Stimulated activated naive CD8-positive, alpha-beta T cell treated with anti-CD3 and anti-CD28 coated beads, Interleukin-15, Interleukin-2, amounts not matched to agents 100 ng/mL and 50 ng/mL, for 24 hours (primary cell): ENCODE measurements around the gene CAPN9.

Experiments used
- H3K27ac Mint-ChIP-seq: one replicate; pipeline ENCODE4 v1.8.0; 2021; ENCODE audit warnings: mild to moderate bottlenecking, mixed read lengths
- H3K27me3 Mint-ChIP-seq: one replicate; pipeline ENCODE4 v1.8.0; 2021; ENCODE audit warnings: mixed read lengths
- H3K36me3 Mint-ChIP-seq: one replicate; pipeline ENCODE4 v1.8.0; 2021; ENCODE audit warnings: low read depth, mixed read lengths
- H3K4me1 Mint-ChIP-seq: one replicate; pipeline ENCODE4 v1.8.0; 2021; ENCODE audit warnings: low read depth, mixed read lengths
- H3K4me3 Mint-ChIP-seq: one replicate; pipeline ENCODE4 v1.8.0; 2021; ENCODE audit warnings: mild to moderate bottlenecking, mixed read lengths
- H3K9me3 Mint-ChIP-seq: one replicate; pipeline ENCODE4 v1.8.0; 2021; ENCODE audit warnings: mixed read lengths

CAPN9 gene

GRCh38 chr1:230824919-230825721 lies 77.9 kb downstream of the CAPN9 start:
- Mint-ChIP-seq H3K27me3 (peaks cover 7% of the 10 kb centered on the region), H3K27ac (no peak overlapping the region), H3K36me3 (no peaks in the 10 kb centered on the region)

DNA sequence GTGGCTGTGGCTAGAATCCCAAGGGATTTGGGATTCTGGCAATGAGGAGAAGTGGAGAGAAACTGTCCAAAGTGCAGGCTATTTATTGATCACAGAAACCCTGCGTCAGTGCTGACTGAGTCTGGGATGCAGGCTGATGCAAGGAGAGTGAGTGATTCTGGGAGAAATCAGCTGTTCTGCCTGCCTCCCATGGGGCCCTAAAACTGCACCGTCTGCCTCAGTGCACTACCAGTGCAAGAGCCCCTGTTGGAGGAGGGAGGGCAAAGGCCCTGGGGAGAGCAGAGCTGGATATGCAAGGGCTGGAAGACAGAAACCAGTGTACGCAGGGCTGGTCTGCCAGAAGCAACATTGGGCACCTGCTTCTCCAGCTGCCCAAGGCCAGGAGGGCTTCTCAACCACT lies 78.6 kb downstream of the CAPN9 start:
- H3K4me1 Mint-ChIP-seq, result no peaks in the 10 kb centered on the region
- no peak overlapping the region for H3K27ac Mint-ChIP-seq
- H3K9me3 Mint-ChIP-seq, result peaks cover 3% of the 10 kb centered on the region
- peaks cover 2% of the 10 kb centered on the region for H3K36me3 Mint-ChIP-seq
- peaks cover 9% of the 10 kb centered on the region for H3K27me3 Mint-ChIP-seq
- H3K4me3 Mint-ChIP-seq, result no peak overlapping the region

More at GRCh38 chr1:230824919-230825721, 77.9 kb downstream of the CAPN9 start:
- H3K4me1 Mint-ChIP-seq, result no peaks in the 10 kb centered on the region
- no peak overlapping the region for H3K4me3 Mint-ChIP-seq
- no peaks in the 10 kb centered on the region for H3K9me3 Mint-ChIP-seq

DNA sequence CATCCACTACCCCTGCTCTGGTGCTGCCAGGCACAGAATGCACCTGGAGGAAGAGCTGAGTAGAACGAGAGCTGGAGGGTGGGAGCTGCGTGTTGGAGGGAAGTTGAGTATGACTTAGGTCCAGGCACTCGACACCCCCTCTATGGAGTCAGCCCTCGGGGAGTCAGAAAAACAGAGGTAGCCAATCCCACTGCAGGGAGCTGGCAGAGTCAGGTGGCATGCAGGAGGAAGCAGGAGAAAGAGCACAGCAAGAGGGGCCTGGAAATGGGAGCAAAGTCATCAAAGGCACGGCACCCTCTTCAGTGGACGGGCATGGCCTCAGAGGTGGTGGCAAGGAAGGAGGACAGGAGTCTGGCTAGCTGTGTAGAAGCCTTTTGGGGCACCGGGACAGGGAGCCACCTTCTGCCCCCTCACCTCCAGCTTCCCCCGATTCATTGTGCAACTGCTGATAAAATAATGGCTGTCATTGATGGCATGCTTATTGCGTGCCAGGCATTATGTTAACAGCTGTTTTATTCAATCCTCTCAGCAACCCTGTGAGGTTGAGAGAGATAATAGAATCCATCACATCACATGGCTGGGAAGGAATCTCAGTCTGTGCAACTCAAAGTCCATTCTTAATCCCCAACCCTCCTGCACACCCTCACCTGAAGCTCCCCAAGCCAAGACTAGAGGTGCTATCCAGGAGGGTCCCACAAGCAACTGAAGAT lies 79.1 kb downstream of the CAPN9 start:
- no peak overlapping the region for H3K4me3 Mint-ChIP-seq
- H3K27ac Mint-ChIP-seq, result no peak overlapping the region
- H3K27me3 Mint-ChIP-seq, result peaks cover 6% of the 10 kb centered on the region
- no peaks in the 10 kb centered on the region for H3K4me1 Mint-ChIP-seq
- H3K9me3 Mint-ChIP-seq, result peaks cover 6% of the 10 kb centered on the region
- peaks cover 5% of the 10 kb centered on the region for H3K36me3 Mint-ChIP-seq

GRCh38 chr1:230827081-230827681 lies 80.0 kb downstream of the CAPN9 start:
- Mint-ChIP-seq H3K4me1 (no peaks in the 10 kb centered on the region), H3K27me3 (peaks cover 12% of the 10 kb centered on the region), H3K27ac (no peak overlapping the region), H3K4me3 (no peak overlapping the region), H3K9me3 (peaks cover 9% of the 10 kb centered on the region), H3K36me3 (peaks cover 5% of the 10 kb centered on the region)

GRCh38 chr1:230827801-230828200 lies 80.6 kb downstream of the CAPN9 start:
- Mint-ChIP-seq H3K27ac (no peak overlapping the region), H3K9me3 (peaks cover 11% of the 10 kb centered on the region), H3K36me3 (peaks cover 5% of the 10 kb centered on the region), H3K4me1 (no peaks in the 10 kb centered on the region), H3K4me3 (no peak overlapping the region), H3K27me3 (peaks cover 12% of the 10 kb centered on the region)

DNA sequence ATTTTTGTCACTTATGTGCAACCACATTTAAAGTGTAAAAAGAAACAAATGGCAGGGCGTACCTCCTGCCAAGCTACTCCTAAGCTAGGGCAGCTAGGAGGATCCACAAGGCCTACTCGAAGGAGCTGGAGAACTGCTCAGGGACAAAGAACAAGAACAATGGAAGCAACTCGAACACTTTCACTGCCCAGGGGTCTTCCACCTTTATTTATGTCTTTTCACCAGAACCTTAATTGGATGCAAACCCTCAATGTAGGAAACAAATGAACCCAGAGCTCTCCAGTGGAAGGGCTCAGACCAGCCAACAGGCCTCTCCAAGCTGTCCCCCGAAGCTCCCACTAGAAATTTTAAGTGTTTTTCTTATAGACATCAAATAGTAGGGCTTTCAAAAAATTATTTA lies 81.2 kb downstream of the CAPN9 start:
- H3K27me3 Mint-ChIP-seq, result peaks cover 16% of the 10 kb centered on the region
- peaks cover 11% of the 10 kb centered on the region for H3K9me3 Mint-ChIP-seq
- H3K36me3 Mint-ChIP-seq, result peaks cover 5% of the 10 kb centered on the region
- H3K27ac Mint-ChIP-seq, result no peak overlapping the region
- no peak overlapping the region for H3K4me3 Mint-ChIP-seq
- H3K4me1 Mint-ChIP-seq, result no peaks in the 10 kb centered on the region

GRCh38 chr1:230831771-230832170 lies 84.6 kb downstream of the CAPN9 start:
- no peak overlapping the region for H3K27ac Mint-ChIP-seq
- H3K9me3 Mint-ChIP-seq, result peaks cover 11% of the 10 kb centered on the region
- H3K27me3 Mint-ChIP-seq, result peaks cover 23% of the 10 kb centered on the region
- H3K4me3 Mint-ChIP-seq, result no peak overlapping the region
- H3K4me1 Mint-ChIP-seq, result no peaks in the 10 kb centered on the region
- peaks cover 5% of the 10 kb centered on the region for H3K36me3 Mint-ChIP-seq

DNA sequence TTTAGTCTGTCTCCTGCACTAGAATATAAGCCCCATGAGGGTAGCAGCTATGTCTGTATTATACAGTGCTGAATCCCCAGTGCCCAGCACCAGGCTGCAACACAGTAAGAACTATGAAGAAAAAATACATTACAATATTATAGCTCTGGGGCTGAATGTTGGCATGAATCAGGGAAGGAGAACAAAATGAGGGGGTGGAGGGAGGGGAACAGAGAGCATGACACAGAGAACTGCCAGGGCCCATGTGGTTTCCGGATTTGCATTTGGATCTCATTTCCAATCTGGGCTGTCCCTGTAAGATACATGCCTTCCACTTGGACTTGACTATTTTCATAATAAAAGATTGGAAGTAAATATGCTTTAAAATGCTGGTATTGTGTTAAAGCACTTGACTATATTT lies 85.3 kb downstream of the CAPN9 start:
- Mint-ChIP-seq H3K4me1 (no peaks in the 10 kb centered on the region), H3K4me3 (no peak overlapping the region), H3K9me3 (peaks cover 11% of the 10 kb centered on the region), H3K27ac (no peak overlapping the region), H3K27me3 (peaks cover 23% of the 10 kb centered on the region), H3K36me3 (peaks cover 5% of the 10 kb centered on the region)

- no peak overlapping the region for H3K27ac Mint-ChIP-seq
- peaks cover 23% of the 10 kb centered on the region for H3K27me3 Mint-ChIP-seq
- no peaks in the 10 kb centered on the region for H3K4me1 Mint-ChIP-seq
- no peak overlapping the region for H3K4me3 Mint-ChIP-seq
- peaks cover 8% of the 10 kb centered on the region for H3K36me3 Mint-ChIP-seq
- peaks cover 11% of the 10 kb centered on the region for H3K9me3 Mint-ChIP-seq
These were observed 86.3 kb downstream of the CAPN9 start for GRCh38 chr1:230833511-230833910.

DNA sequence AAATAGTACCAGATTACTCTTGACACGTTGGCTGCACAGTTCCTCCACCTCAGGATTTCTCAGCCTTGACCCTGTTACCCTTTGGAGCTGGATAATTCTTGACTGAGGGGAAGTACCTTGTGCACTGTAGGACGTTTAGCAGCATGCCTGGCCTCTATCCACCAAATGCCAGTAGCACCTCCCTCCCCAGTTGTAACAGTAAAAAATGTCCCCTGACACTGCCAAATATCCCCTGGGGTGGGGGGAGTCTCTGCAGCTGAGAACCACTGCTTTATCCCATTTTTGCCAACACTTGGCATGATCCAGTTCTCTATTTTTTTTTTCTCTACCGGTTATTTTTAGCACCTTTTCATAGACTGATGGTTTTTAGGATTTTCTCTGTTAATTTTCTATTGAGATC lies 87.1 kb downstream of the CAPN9 start:
- Mint-ChIP-seq H3K36me3 (peaks cover 12% of the 10 kb centered on the region), H3K4me1 (no peaks in the 10 kb centered on the region), H3K27ac (no peak overlapping the region), H3K27me3 (peaks cover 23% of the 10 kb centered on the region), H3K9me3 (peaks cover 11% of the 10 kb centered on the region), H3K4me3 (no peak overlapping the region)

DNA sequence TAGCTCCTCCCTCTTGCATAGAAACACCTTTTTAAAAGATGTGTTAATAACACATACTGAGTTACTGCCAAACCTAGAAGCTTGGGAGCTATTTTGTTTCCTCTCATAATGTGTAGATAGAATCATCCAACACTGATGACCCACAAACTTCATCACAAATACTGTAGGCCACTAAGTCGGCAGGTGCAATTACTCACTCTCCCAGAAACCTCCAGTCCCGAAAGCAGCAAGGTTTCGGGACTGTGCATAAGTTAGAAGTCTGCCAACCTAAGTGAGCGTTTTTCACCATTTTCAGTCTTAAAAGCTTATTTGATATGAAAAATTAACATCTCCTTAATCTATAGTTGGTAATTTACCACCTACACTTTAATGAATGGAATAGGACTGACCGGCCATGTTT lies 89.2 kb downstream of the CAPN9 start:
- H3K36me3 Mint-ChIP-seq, result peaks cover 7% of the 10 kb centered on the region
- peaks cover 5% of the 10 kb centered on the region for H3K9me3 Mint-ChIP-seq

GRCh38 chr1:230836793-230837192 lies 89.6 kb downstream of the CAPN9 start:
- Mint-ChIP-seq H3K4me3 (no peak overlapping the region), H3K9me3 (peaks cover 5% of the 10 kb centered on the region), H3K4me1 (no peaks in the 10 kb centered on the region)

More for the DNA sequence above, 89.2 kb downstream of the CAPN9 start:
- H3K27ac Mint-ChIP-seq, result no peak overlapping the region
- no peaks in the 10 kb centered on the region for H3K4me1 Mint-ChIP-seq
- H3K27me3 Mint-ChIP-seq, result peaks cover 17% of the 10 kb centered on the region
- H3K4me3 Mint-ChIP-seq, result no peak overlapping the region

GRCh38 chr1:230839173-230839572 lies 92.0 kb downstream of the CAPN9 start:
- Mint-ChIP-seq H3K4me3 (no peak overlapping the region), H3K27ac (no peak overlapping the region), H3K36me3 (peaks cover 7% of the 10 kb centered on the region)

More at GRCh38 chr1:230836793-230837192, 89.6 kb downstream of the CAPN9 start:
- Mint-ChIP-seq H3K27ac (no peak overlapping the region), H3K36me3 (peaks cover 7% of the 10 kb centered on the region), H3K27me3 (peaks cover 14% of the 10 kb centered on the region)

DNA sequence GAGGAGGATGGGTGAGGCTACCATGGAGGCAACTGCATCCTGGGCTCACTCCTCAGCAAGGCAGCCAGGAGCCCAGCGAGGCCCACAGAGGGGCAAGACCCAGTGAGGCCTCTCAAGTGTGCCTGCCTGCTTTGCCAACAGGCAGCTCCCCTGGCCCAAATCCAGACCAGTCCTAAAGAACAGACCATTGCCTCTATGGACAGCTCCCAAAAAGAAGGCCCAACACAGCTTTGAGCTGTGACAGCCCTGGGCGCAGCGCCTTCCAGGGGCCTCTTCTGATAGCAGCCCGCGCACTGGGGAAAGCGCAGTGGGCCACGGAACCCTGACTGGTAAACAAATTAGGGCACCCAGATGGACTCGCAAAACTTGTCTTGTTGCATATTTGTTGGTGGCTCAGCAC lies 95.6 kb downstream of the CAPN9 start:
- peaks cover 7% of the 10 kb centered on the region for H3K36me3 Mint-ChIP-seq
- H3K4me3 Mint-ChIP-seq, result no peak overlapping the region

More at GRCh38 chr1:230839173-230839572, 92.0 kb downstream of the CAPN9 start:
- Mint-ChIP-seq H3K4me1 (no peaks in the 10 kb centered on the region), H3K9me3 (no peaks in the 10 kb centered on the region), H3K27me3 (peaks cover 8% of the 10 kb centered on the region)

More for the DNA sequence above, 95.6 kb downstream of the CAPN9 start:
- no peaks in the 10 kb centered on the region for H3K9me3 Mint-ChIP-seq
- no peak overlapping the region for H3K27ac Mint-ChIP-seq
- no peaks in the 10 kb centered on the region for H3K27me3 Mint-ChIP-seq
- H3K4me1 Mint-ChIP-seq, result no peaks in the 10 kb centered on the region
